ENCODE data around the gene DLG5.

The DLG5 gene

GRCh38 chr10:77881222-77881621 is 45.3 kb downstream of the DLG5 start:
- Histone ChIP-seq H3K4me3 (ENCODE audit: insufficient read depth, low read depth, low read length, poor library complexity, severe bottlenecking) (no peak overlapping the region), H3K27me3 (replicated peaks; ENCODE audit: control insufficient read depth, insufficient read depth, low read length, poor library complexity, severe bottlenecking) (no peaks in the 10 kb centered on the region), H3K27ac (ENCODE audit: insufficient read depth, low read length, poor library complexity, severe bottlenecking) (no peak overlapping the region), H3K4me1 (ENCODE audit: control insufficient read depth, insufficient read depth, low read length, poor library complexity, severe bottlenecking) (no peaks in the 10 kb centered on the region), H3K36me3 (ENCODE audit: control insufficient read depth, insufficient read depth, low read length) (no peaks in the 10 kb centered on the region), H3K9me3 (ENCODE audit: control insufficient read depth, low read length) (no peaks in the 10 kb centered on the region)
- no peak for DNase-seq

DNA sequence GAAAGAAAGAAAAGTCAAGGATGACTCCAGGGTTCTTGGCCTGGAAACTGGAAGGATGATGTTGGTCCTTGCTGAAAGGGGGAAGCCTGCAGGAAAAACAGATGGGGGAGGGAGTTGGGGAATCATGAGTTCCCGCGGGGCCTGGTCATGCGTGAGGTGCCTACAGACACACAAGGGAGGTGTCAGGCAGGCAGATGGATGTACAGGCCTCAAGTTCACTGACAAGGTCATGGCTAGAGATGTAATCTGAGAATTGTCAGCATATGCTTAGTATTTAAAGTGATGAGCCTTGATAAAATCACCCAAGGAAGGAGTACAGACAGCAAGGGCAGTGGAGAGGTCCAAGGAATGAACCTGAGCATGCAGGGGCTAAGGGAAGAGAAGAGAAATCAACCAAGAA is 46.8 kb downstream of the DLG5 start:
- Histone ChIP-seq H3K27ac (ENCODE audit: insufficient read depth, low read length, poor library complexity, severe bottlenecking) (no peak overlapping the region), H3K4me3 (ENCODE audit: insufficient read depth, low read depth, low read length, poor library complexity, severe bottlenecking) (no peak overlapping the region), H3K27me3 (replicated peaks; ENCODE audit: control insufficient read depth, insufficient read depth, low read length, poor library complexity, severe bottlenecking) (no peaks in the 10 kb centered on the region), H3K36me3 (ENCODE audit: control insufficient read depth, insufficient read depth, low read length) (no peaks in the 10 kb centered on the region), H3K9me3 (ENCODE audit: control insufficient read depth, low read length) (no peaks in the 10 kb centered on the region), H3K4me1 (ENCODE audit: control insufficient read depth, insufficient read depth, low read length, poor library complexity, severe bottlenecking) (no peaks in the 10 kb centered on the region)
- DNase-seq, result no peak

- H3K36me3 ChIP-seq (ENCODE audit: control insufficient read depth, insufficient read depth, low read length), result no peaks in the 10 kb centered on the region
- H3K27ac ChIP-seq (ENCODE audit: insufficient read depth, low read length, poor library complexity, severe bottlenecking), result no peak overlapping the region
- no peaks in the 10 kb centered on the region for H3K4me1 ChIP-seq (ENCODE audit: control insufficient read depth, insufficient read depth, low read length, poor library complexity, severe bottlenecking)
- DNase-seq, result no peak
- H3K9me3 ChIP-seq (ENCODE audit: control insufficient read depth, low read length), result no peaks in the 10 kb centered on the region
- no peak overlapping the region for H3K4me3 ChIP-seq (ENCODE audit: insufficient read depth, low read depth, low read length, poor library complexity, severe bottlenecking)
- H3K27me3 ChIP-seq (replicated peaks; ENCODE audit: control insufficient read depth, insufficient read depth, low read length, poor library complexity, severe bottlenecking), result no peaks in the 10 kb centered on the region
These were observed 47.5 kb downstream of the DLG5 start for GRCh38 chr10:77879065-77879464.

GRCh38 chr10:77877441-77878344 is 48.9 kb downstream of the DLG5 start:
- Histone ChIP-seq H3K36me3 (ENCODE audit: control insufficient read depth, insufficient read depth, low read length) (no peaks in the 10 kb centered on the region), H3K9me3 (ENCODE audit: control insufficient read depth, low read length) (no peaks in the 10 kb centered on the region), H3K4me1 (ENCODE audit: control insufficient read depth, insufficient read depth, low read length, poor library complexity, severe bottlenecking) (no peaks in the 10 kb centered on the region), H3K27me3 (replicated peaks; ENCODE audit: control insufficient read depth, insufficient read depth, low read length, poor library complexity, severe bottlenecking) (no peaks in the 10 kb centered on the region), H3K27ac (ENCODE audit: insufficient read depth, low read length, poor library complexity, severe bottlenecking) (no peak overlapping the region), H3K4me3 (ENCODE audit: insufficient read depth, low read depth, low read length, poor library complexity, severe bottlenecking) (no peak overlapping the region)
- peak; percentile 10 to 40 (median 22) for DNase-seq

DNA sequence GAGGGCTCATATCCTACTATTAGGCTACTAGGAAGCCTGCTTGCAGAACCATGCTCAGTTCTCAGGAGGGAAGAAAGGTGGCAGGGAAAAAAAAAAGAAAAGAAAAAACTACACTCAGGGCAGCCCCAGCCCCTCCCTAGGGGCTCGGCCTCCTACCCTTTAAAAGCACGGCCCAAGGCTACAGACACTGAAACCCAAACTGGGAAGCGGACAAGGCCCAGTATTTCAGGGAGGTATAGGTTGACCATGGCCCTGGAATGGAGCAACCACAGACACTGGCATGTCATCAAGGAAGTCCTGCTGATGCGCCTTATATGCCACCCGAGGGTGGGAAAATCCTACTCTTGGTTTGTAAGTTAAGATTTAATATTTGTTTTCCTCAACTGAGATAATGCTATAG is 50.8 kb downstream of the DLG5 start:
- Histone ChIP-seq H3K4me3 (ENCODE audit: insufficient read depth, low read depth, low read length, poor library complexity, severe bottlenecking) (no peak overlapping the region), H3K4me1 (ENCODE audit: control insufficient read depth, insufficient read depth, low read length, poor library complexity, severe bottlenecking) (no peaks in the 10 kb centered on the region), H3K27me3 (replicated peaks; ENCODE audit: control insufficient read depth, insufficient read depth, low read length, poor library complexity, severe bottlenecking) (no peaks in the 10 kb centered on the region), H3K27ac (ENCODE audit: insufficient read depth, low read length, poor library complexity, severe bottlenecking) (no peak overlapping the region), H3K36me3 (ENCODE audit: control insufficient read depth, insufficient read depth, low read length) (no peaks in the 10 kb centered on the region), H3K9me3 (ENCODE audit: control insufficient read depth, low read length) (no peaks in the 10 kb centered on the region)
- DNase-seq, result no peak

DNA sequence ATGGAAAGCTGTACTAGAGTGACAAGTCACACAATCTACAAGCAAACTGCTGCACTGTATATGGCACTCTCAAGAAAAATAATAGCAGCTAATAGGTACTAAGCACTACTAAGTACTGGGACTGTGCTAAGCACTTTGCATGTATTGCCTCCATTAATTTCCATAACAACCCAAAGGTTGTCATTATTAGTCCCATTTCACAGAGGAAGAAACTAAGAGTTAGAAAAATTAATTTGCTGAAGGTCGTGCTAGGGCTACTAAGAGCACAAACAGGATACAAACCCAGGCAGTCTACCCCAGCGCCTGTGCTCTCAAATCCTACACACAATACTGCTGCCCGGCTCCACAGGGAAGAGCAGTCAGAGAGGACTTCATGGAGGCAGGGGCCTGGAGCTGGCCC is 51.7 kb downstream of the DLG5 start:
- H3K4me3 ChIP-seq (ENCODE audit: insufficient read depth, low read depth, low read length, poor library complexity, severe bottlenecking), result no peak overlapping the region
- no peak overlapping the region for H3K27ac ChIP-seq (ENCODE audit: insufficient read depth, low read length, poor library complexity, severe bottlenecking)
- no peaks in the 10 kb centered on the region for H3K27me3 ChIP-seq (replicated peaks; ENCODE audit: control insufficient read depth, insufficient read depth, low read length, poor library complexity, severe bottlenecking)
- no peak for DNase-seq
- H3K9me3 ChIP-seq (ENCODE audit: control insufficient read depth, low read length), result no peaks in the 10 kb centered on the region
- no peaks in the 10 kb centered on the region for H3K36me3 ChIP-seq (ENCODE audit: control insufficient read depth, insufficient read depth, low read length)
- no peaks in the 10 kb centered on the region for H3K4me1 ChIP-seq (ENCODE audit: control insufficient read depth, insufficient read depth, low read length, poor library complexity, severe bottlenecking)

DNA sequence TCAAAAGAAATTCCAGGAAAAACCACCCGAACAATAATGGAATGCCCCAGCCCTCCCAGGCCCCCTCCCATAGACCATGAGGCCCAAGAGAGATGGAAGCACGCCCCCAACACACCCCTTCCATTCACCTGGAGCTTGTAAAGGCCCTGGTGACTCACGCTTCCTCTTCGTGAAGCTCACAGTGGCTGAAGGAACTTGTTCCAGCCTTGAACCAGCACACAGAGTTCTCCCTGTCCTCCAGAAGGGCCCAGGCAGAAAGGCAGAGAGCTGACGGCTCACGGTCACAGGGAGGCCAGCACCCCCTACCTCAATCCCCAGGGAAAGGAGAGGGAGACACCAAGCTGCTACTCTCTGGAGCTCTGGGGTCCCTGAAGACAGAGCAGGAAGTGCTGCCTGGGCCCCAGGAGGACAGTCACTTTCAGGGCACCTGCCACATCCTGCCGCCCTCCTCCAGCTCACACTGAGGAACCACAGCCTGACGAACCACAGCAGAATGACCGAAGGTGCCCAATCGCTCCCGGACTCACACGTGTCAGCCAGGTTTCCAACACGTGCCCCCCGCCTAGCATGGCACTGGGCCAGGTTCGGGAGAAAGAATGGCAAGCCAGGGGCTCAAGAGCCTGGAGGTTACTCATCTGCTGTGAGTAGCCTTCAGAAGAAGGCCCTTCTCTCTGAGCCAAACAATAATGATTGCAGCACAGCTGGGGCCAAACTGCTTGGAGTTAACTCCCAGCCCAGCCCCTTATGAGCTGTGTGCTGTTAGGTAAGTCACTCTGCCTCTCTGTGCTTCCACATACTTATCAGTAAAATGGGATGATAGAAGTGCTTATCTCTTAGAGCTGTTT is 52.8 kb downstream of the DLG5 start:
- DNase-seq, result peak in 2 of 3 donors; percentile 6 to 24
- Histone ChIP-seq H3K27me3 (replicated peaks; ENCODE audit: control insufficient read depth, insufficient read depth, low read length, poor library complexity, severe bottlenecking) (no peaks in the 10 kb centered on the region), H3K9me3 (ENCODE audit: control insufficient read depth, low read length) (no peaks in the 10 kb centered on the region), H3K4me1 (ENCODE audit: control insufficient read depth, insufficient read depth, low read length, poor library complexity, severe bottlenecking) (no peaks in the 10 kb centered on the region), H3K4me3 (ENCODE audit: insufficient read depth, low read depth, low read length, poor library complexity, severe bottlenecking) (no peak overlapping the region), H3K27ac (ENCODE audit: insufficient read depth, low read length, poor library complexity, severe bottlenecking) (no peak overlapping the region), H3K36me3 (ENCODE audit: control insufficient read depth, insufficient read depth, low read length) (no peaks in the 10 kb centered on the region)

- DNase-seq, result no peak
- H3K9me3 ChIP-seq (ENCODE audit: control insufficient read depth, low read length), result no peaks in the 10 kb centered on the region
- no peak overlapping the region for H3K4me3 ChIP-seq (ENCODE audit: insufficient read depth, low read depth, low read length, poor library complexity, severe bottlenecking)
- H3K4me1 ChIP-seq (ENCODE audit: control insufficient read depth, insufficient read depth, low read length, poor library complexity, severe bottlenecking), result no peaks in the 10 kb centered on the region
- no peaks in the 10 kb centered on the region for H3K27me3 ChIP-seq (replicated peaks; ENCODE audit: control insufficient read depth, insufficient read depth, low read length, poor library complexity, severe bottlenecking)
- no peak overlapping the region for H3K27ac ChIP-seq (ENCODE audit: insufficient read depth, low read length, poor library complexity, severe bottlenecking)
- H3K36me3 ChIP-seq (ENCODE audit: control insufficient read depth, insufficient read depth, low read length), result no peaks in the 10 kb centered on the region
These were observed 53.5 kb downstream of the DLG5 start for GRCh38 chr10:77872947-77873535.

DNA sequence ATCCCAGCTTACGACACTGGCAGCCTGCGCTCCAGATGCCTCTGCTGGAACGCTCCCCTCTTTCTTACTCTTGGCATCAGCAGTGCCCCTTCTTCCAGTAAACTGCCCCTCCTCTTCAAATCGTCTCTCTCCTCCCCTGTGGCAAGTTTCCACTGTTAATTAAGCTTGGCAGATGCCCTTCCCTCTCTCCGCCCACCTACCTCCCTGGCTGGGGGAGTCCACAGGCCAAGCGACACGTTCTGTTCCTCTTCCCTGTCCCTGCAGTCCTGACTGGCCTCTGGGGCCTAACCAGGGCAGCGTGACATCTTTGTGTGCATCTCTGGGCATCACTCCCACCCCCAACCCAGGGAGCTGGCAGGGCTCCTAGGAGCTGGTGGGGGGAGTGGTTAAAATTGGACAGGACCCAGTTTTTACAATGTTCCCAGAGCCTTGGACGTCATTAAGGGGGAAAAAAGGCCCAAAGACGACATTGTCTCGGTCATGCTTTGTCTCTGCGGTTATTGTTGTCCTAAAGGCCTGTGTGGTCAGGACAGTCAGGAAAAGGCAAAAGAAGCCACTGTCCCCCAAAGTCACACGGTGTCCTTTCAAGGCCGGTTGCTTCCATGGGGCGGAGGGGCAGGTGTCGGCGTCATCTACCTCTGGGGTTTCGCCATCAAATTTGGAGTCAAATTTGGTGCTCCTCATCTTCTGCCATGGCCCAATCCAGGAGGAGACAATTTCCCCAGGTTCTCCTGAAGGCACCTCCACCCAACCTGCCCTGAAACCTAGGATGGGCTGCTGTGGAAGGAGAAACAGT is 54.2 kb downstream of the DLG5 start:
- Histone ChIP-seq H3K4me1 (ENCODE audit: control insufficient read depth, insufficient read depth, low read length, poor library complexity, severe bottlenecking) (no peaks in the 10 kb centered on the region), H3K27ac (ENCODE audit: insufficient read depth, low read length, poor library complexity, severe bottlenecking) (no peak overlapping the region)
- no peak for DNase-seq

More for the DNA sequence above, 54.2 kb downstream of the DLG5 start:
- Histone ChIP-seq H3K27me3 (replicated peaks; ENCODE audit: control insufficient read depth, insufficient read depth, low read length, poor library complexity, severe bottlenecking) (no peaks in the 10 kb centered on the region), H3K36me3 (ENCODE audit: control insufficient read depth, insufficient read depth, low read length) (no peaks in the 10 kb centered on the region), H3K4me3 (ENCODE audit: insufficient read depth, low read depth, low read length, poor library complexity, severe bottlenecking) (no peak overlapping the region), H3K9me3 (ENCODE audit: control insufficient read depth, low read length) (no peaks in the 10 kb centered on the region)

Measured in effector memory CD4-positive, alpha-beta T cell (primary cell).